ENCODE data around the gene HPCAL1. TPM values are rescaled to one million over a fixed set of nuclear protein-coding genes. Genes with fewer than 3 reads are reported as not detected.
A peak's percentile ranks its signal among the peaks of the same experiment; 100 is the strongest.

Gene HPCAL1
- total RNA-seq, 2 experiments from 2014 or later = 9.2 to 9.7 TPM

DNA sequence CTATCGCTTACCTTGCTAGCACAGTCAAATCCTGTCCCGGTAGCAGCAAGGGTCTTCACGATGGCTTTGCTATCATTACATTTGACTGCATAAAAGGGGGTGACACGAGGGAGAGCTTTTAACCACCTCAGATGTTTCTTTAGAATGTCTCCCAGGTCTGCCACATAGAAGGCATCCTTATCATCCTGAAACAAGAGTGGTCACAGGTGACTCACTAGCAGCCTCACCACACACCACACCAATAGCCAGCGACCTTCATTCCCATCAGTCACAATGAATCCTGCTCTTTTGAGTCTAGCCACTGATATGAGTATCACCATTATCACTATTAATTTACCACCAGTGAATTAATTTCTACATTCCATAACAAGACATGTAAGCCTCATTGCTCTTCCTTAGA is 141.8 kb downstream of the HPCAL1 start:
- ChIA-PET CTCF (ENCODE audit: unreplicated experiment) (interaction anchor here (1.5 kb wide), 1 partner anchor 9 kb away, joined by 8 read pairs; no protein-coding TSS in a partner anchor), POLR2A (interaction anchor here (0.7 to 1.4 kb wide), 3 partner anchors 9 to 236 kb away, joined by 4 to 7 read pairs (median 5); no protein-coding TSS in a partner anchor)
- no peak for DNase-seq (ENCODE audit: low spot score)
- Histone ChIP-seq H3K9me2 (ENCODE audit: insufficient read depth, low read length) (no peaks in the 10 kb centered on the region), H3K4me1 (ENCODE audit: insufficient read depth, low read length, poor library complexity, severe bottlenecking) (peaks cover 23% of the 10 kb centered on the region), H3K4me3 (ENCODE audit: low read depth, low read length, poor library complexity, severe bottlenecking) (peak overlapping the region; percentile 88), H3K4me2 (ENCODE audit: low read length) (peak overlapping the region; percentile 92), H4K20me1 (ENCODE audit: insufficient read depth, low read length) (peaks cover 47% of the 10 kb centered on the region), H3K9me3 (ENCODE audit: low read length) (no peaks in the 10 kb centered on the region), H2AFZ (ENCODE audit: low read length) (no peak overlapping the region), H3K36me3 (ENCODE audit: insufficient read depth, low read length) (peaks cover 75% of the 10 kb centered on the region), H3K27ac (ENCODE audit: low read depth, low read length, poor library complexity, severe bottlenecking) (peak overlapping the region; percentile 74), H3K79me2 (ENCODE audit: insufficient read depth, low read depth, low read length) (peaks cover 50% of the 10 kb centered on the region)
- no peak for TF ChIP-seq EZH2phosphoT487 (IDR thresholded peaks at IDR 0.05; ENCODE audit: borderline replicate concordance, low read depth, low read length)
- TF ChIP-seq, protein P1, sequence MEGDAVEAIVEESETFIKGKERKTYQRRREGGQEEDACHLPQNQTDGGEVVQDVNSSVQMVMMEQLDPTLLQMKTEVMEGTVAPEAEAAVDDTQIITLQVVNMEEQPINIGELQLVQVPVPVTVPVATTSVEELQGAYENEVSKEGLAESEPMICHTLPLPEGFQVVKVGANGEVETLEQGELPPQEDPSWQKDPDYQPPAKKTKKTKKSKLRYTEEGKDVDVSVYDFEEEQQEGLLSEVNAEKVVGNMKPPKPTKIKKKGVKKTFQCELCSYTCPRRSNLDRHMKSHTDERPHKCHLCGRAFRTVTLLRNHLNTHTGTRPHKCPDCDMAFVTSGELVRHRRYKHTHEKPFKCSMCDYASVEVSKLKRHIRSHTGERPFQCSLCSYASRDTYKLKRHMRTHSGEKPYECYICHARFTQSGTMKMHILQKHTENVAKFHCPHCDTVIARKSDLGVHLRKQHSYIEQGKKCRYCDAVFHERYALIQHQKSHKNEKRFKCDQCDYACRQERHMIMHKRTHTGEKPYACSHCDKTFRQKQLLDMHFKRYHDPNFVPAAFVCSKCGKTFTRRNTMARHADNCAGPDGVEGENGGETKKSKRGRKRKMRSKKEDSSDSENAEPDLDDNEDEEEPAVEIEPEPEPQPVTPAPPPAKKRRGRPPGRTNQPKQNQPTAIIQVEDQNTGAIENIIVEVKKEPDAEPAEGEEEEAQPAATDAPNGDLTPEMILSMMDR (conservative IDR thresholded peaks at IDR 0.05; ENCODE audit: low read length) = no peak
- BruUV-seq (replicated peaks) = no TSS peak
- intact Hi-C loops (cut with micrococcal nuclease; ENCODE audit: unreplicated experiment) = loop anchor here (10.0 kb wide), 3 partner anchors 400 to 600 kb away; partner anchors contain the start of genes GRHL1, KLF11 and TAF1B

- H2AFZ ChIP-seq (ENCODE audit: low read length) = no peak overlapping the region
- H3K36me3 ChIP-seq (ENCODE audit: insufficient read depth, low read length) = peaks cover 53% of the 10 kb centered on the region
- peaks cover 26% of the 10 kb centered on the region for H3K4me1 ChIP-seq (ENCODE audit: insufficient read depth, low read length, poor library complexity, severe bottlenecking)
- no TSS peak for BruUV-seq (replicated peaks)
- peak; percentile 37 for DNase-seq (ENCODE audit: low spot score)
- CTCF ChIA-PET (ENCODE audit: unreplicated experiment) = no interaction called here
- peaks cover 50% of the 10 kb centered on the region for H3K79me2 ChIP-seq (ENCODE audit: insufficient read depth, low read depth, low read length)
- peaks cover 47% of the 10 kb centered on the region for H4K20me1 ChIP-seq (ENCODE audit: insufficient read depth, low read length)
- H3K4me3 ChIP-seq (ENCODE audit: low read depth, low read length, poor library complexity, severe bottlenecking) = peak overlapping the region; percentile 88
- peak overlapping the region; percentile 74 for H3K27ac ChIP-seq (ENCODE audit: low read depth, low read length, poor library complexity, severe bottlenecking)
- TF ChIP-seq, protein P1 (conservative IDR thresholded peaks at IDR 0.05; ENCODE audit: low read length) = no peak
- TF ChIP-seq EZH2phosphoT487 (IDR thresholded peaks at IDR 0.05; ENCODE audit: borderline replicate concordance, low read depth, low read length) = no peak
- H3K9me3 ChIP-seq (ENCODE audit: low read length) = no peaks in the 10 kb centered on the region
- H3K9me2 ChIP-seq (ENCODE audit: insufficient read depth, low read length) = no peaks in the 10 kb centered on the region
- POLR2A ChIA-PET = interaction anchor here (0.8 to 2.5 kb wide), 6 partner anchors 9 to 327 kb away, joined by 3 to 11 read pairs (median 4); no protein-coding TSS in a partner anchor
- peak overlapping the region; percentile 92 for H3K4me2 ChIP-seq (ENCODE audit: low read length)
- intact Hi-C loops (cut with micrococcal nuclease; ENCODE audit: unreplicated experiment) = loop anchor here (5.0 to 10.0 kb wide), 7 partner anchors 69 to 1306 kb away; partner anchors contain the start of genes GRHL1, KLF11, PDIA6 and TAF1B
Measured at GRCh38 chr2:10446631-10447030, 143.9 kb downstream of the HPCAL1 start.

GRCh38 chr2:10447300-10447894 is 144.7 kb downstream of the HPCAL1 start:
- peaks cover 41% of the 10 kb centered on the region for H4K20me1 ChIP-seq (ENCODE audit: insufficient read depth, low read length)
- DNase-seq (ENCODE audit: low spot score) = peak; percentile 81

More at GRCh38 chr2:10447300-10447894, 144.7 kb downstream of the HPCAL1 start:
- Histone ChIP-seq H3K36me3 (ENCODE audit: insufficient read depth, low read length) (peaks cover 46% of the 10 kb centered on the region), H3K9me2 (ENCODE audit: insufficient read depth, low read length) (no peaks in the 10 kb centered on the region), H2AFZ (ENCODE audit: low read length) (no peak overlapping the region), H3K4me1 (ENCODE audit: insufficient read depth, low read length, poor library complexity, severe bottlenecking) (peaks cover 26% of the 10 kb centered on the region), H3K27ac (ENCODE audit: low read depth, low read length, poor library complexity, severe bottlenecking) (peak overlapping the region; percentile 74), H3K9me3 (ENCODE audit: low read length) (no peaks in the 10 kb centered on the region), H3K79me2 (ENCODE audit: insufficient read depth, low read depth, low read length) (peaks cover 50% of the 10 kb centered on the region), H3K4me3 (ENCODE audit: low read depth, low read length, poor library complexity, severe bottlenecking) (peak overlapping the region; percentile 88), H3K4me2 (ENCODE audit: low read length) (peak overlapping the region; percentile 92)
- intact Hi-C loops (cut with micrococcal nuclease; ENCODE audit: unreplicated experiment) = loop anchor here (5.0 to 10.0 kb wide), 7 partner anchors 70 to 1305 kb away; partner anchors contain the start of genes GRHL1, KLF11, PDIA6 and TAF1B
- POLR2A ChIA-PET = interaction anchor here (0.5 to 2.5 kb wide), 7 partner anchors 8 to 296 kb away, joined by 3 to 11 read pairs (median 3); no protein-coding TSS in a partner anchor
- BruUV-seq (replicated peaks) = no TSS peak
- CTCF ChIA-PET (ENCODE audit: unreplicated experiment) = interaction anchor here (0.8 kb wide), 1 partner anchor 39 kb away, joined by 3 read pairs; no protein-coding TSS in a partner anchor
- TF ChIP-seq, protein P1 (conservative IDR thresholded peaks at IDR 0.05; ENCODE audit: low read length) = no peak
- TF ChIP-seq EZH2phosphoT487 (IDR thresholded peaks at IDR 0.05; ENCODE audit: borderline replicate concordance, low read depth, low read length) = no peak

All from OCI-LY7 (cell line).